ENCODE measurements around the gene HNRNPAB.

HNRNPAB gene

GRCh38 chr5:178207917-178208280 lies 3.6 kb downstream of the HNRNPAB start:
- Histone ChIP-seq H3K4me1 (ENCODE audit: insufficient read depth, low read length) (peaks cover 22% of the 10 kb centered on the region), H3K4me3 (ENCODE audit: low read depth in 1 of 2, low read length in 2 of 2) (no peak overlapping the region), H3K36me3 (ENCODE audit: insufficient read depth, low read length) (peaks cover 71% of the 10 kb centered on the region), H3K27me3 (ENCODE audit: control insufficient read depth in 1 of 2, insufficient read depth in 2 of 2, low read length in 2 of 2) (no peaks in the 10 kb centered on the region), H3K27ac (ENCODE audit: low read depth, low read length) (no peak overlapping the region), H3K9me3 (ENCODE audit: low read length) (no peaks in the 10 kb centered on the region), H3K9ac (ENCODE audit: low read length) (no peak overlapping the region)

GRCh38 chr5:178208540-178209227 lies 4.4 kb downstream of the HNRNPAB start:
- Histone ChIP-seq H3K9me3 (ENCODE audit: low read length) (no peaks in the 10 kb centered on the region), H3K4me3 (ENCODE audit: low read depth in 1 of 2, low read length in 2 of 2) (no peak overlapping the region), H3K9ac (ENCODE audit: low read length) (no peak overlapping the region), H3K4me1 (ENCODE audit: insufficient read depth, low read length) (peaks cover 22% of the 10 kb centered on the region), H3K36me3 (ENCODE audit: insufficient read depth, low read length) (peaks cover 79% of the 10 kb centered on the region), H3K27ac (ENCODE audit: low read depth, low read length) (no peak overlapping the region), H3K27me3 (ENCODE audit: control insufficient read depth in 1 of 2, insufficient read depth in 2 of 2, low read length in 2 of 2) (no peaks in the 10 kb centered on the region)

- Histone ChIP-seq H3K36me3 (ENCODE audit: insufficient read depth, low read length) (peaks cover 87% of the 10 kb centered on the region), H3K9me3 (ENCODE audit: low read length) (no peaks in the 10 kb centered on the region), H3K9ac (ENCODE audit: low read length) (no peak overlapping the region), H3K4me3 (ENCODE audit: low read depth in 1 of 2, low read length in 2 of 2) (no peak overlapping the region), H3K4me1 (ENCODE audit: insufficient read depth, low read length) (peaks cover 22% of the 10 kb centered on the region), H3K27me3 (ENCODE audit: control insufficient read depth in 1 of 2, insufficient read depth in 2 of 2, low read length in 2 of 2) (no peaks in the 10 kb centered on the region), H3K27ac (ENCODE audit: low read depth, low read length) (no peak overlapping the region)
Observed at GRCh38 chr5:178209334-178210072, 5.2 kb downstream of the HNRNPAB start.

DNA sequence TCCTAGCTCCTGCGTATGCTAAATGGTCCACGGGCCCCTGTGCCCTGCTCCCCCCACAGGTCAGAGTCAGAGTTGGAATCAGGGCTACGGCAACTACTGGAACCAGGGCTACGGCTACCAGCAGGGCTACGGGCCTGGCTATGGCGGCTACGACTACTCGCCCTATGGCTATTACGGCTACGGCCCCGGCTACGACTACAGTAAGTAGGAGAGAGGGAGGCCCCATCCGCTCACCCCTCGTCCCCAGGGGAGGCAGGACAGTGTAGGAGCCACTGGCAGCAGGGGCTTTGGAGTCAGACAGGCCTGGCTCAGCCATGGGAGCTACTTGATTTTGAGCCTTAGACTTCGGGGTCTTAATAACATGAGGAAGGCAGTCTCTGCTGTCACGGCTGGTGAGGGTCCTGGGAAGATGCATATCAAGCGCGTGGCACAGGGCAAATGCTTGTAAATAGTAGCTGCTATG lies 5.8 kb downstream of the HNRNPAB start:
- Histone ChIP-seq H3K4me3 (ENCODE audit: low read depth in 1 of 2, low read length in 2 of 2) (no peak overlapping the region), H3K9ac (ENCODE audit: low read length) (no peak overlapping the region), H3K27me3 (ENCODE audit: control insufficient read depth in 1 of 2, insufficient read depth in 2 of 2, low read length in 2 of 2) (no peaks in the 10 kb centered on the region), H3K27ac (ENCODE audit: low read depth, low read length) (no peak overlapping the region), H3K36me3 (ENCODE audit: insufficient read depth, low read length) (peaks cover 93% of the 10 kb centered on the region), H3K4me1 (ENCODE audit: insufficient read depth, low read length) (peaks cover 22% of the 10 kb centered on the region), H3K9me3 (ENCODE audit: low read length) (no peaks in the 10 kb centered on the region)

- Histone ChIP-seq H3K9me3 (ENCODE audit: low read length) (no peaks in the 10 kb centered on the region), H3K36me3 (ENCODE audit: insufficient read depth, low read length) (peaks cover 99% of the 10 kb centered on the region), H3K9ac (ENCODE audit: low read length) (no peak overlapping the region), H3K27ac (ENCODE audit: low read depth, low read length) (no peak overlapping the region), H3K4me1 (ENCODE audit: insufficient read depth, low read length) (peaks cover 19% of the 10 kb centered on the region), H3K27me3 (ENCODE audit: control insufficient read depth in 1 of 2, insufficient read depth in 2 of 2, low read length in 2 of 2) (no peaks in the 10 kb centered on the region), H3K4me3 (ENCODE audit: low read depth in 1 of 2, low read length in 2 of 2) (no peak overlapping the region)
Observed at GRCh38 chr5:178210686-178211085, 6.4 kb downstream of the HNRNPAB start.

GRCh38 chr5:178211095-178212048 lies 7.0 kb downstream of the HNRNPAB start:
- no peak overlapping the region for H3K9ac ChIP-seq (ENCODE audit: low read length)
- no peaks in the 10 kb centered on the region for H3K27me3 ChIP-seq (ENCODE audit: control insufficient read depth in 1 of 2, insufficient read depth in 2 of 2, low read length in 2 of 2)
- H3K4me3 ChIP-seq (ENCODE audit: low read depth in 1 of 2, low read length in 2 of 2), result no peak overlapping the region
- peaks cover 98% of the 10 kb centered on the region for H3K36me3 ChIP-seq (ENCODE audit: insufficient read depth, low read length)
- H3K27ac ChIP-seq (ENCODE audit: low read depth, low read length), result no peak overlapping the region
- H3K9me3 ChIP-seq (ENCODE audit: low read length), result no peaks in the 10 kb centered on the region
- H3K4me1 ChIP-seq (ENCODE audit: insufficient read depth, low read length), result peaks cover 12% of the 10 kb centered on the region

GRCh38 chr5:178212241-178213002 lies 8.1 kb downstream of the HNRNPAB start:
- Histone ChIP-seq H3K9ac (ENCODE audit: low read length) (no peak overlapping the region), H3K4me1 (ENCODE audit: insufficient read depth, low read length) (peaks cover 2% of the 10 kb centered on the region), H3K27ac (ENCODE audit: low read depth, low read length) (no peak overlapping the region), H3K27me3 (ENCODE audit: control insufficient read depth in 1 of 2, insufficient read depth in 2 of 2, low read length in 2 of 2) (no peaks in the 10 kb centered on the region), H3K9me3 (ENCODE audit: low read length) (no peaks in the 10 kb centered on the region), H3K36me3 (ENCODE audit: insufficient read depth, low read length) (peaks cover 98% of the 10 kb centered on the region), H3K4me3 (ENCODE audit: low read depth in 1 of 2, low read length in 2 of 2) (no peak overlapping the region)

- H3K4me1 ChIP-seq (ENCODE audit: insufficient read depth, low read length), result no peaks in the 10 kb centered on the region
- no peaks in the 10 kb centered on the region for H3K27me3 ChIP-seq (ENCODE audit: control insufficient read depth in 1 of 2, insufficient read depth in 2 of 2, low read length in 2 of 2)
- no peaks in the 10 kb centered on the region for H3K9me3 ChIP-seq (ENCODE audit: low read length)
- H3K27ac ChIP-seq (ENCODE audit: low read depth, low read length), result no peak overlapping the region
- no peak overlapping the region for H3K4me3 ChIP-seq (ENCODE audit: low read depth in 1 of 2, low read length in 2 of 2)
- H3K9ac ChIP-seq (ENCODE audit: low read length), result no peak overlapping the region
- H3K36me3 ChIP-seq (ENCODE audit: insufficient read depth, low read length), result peaks cover 92% of the 10 kb centered on the region
Observed at GRCh38 chr5:178213003-178213461, 8.7 kb downstream of the HNRNPAB start.

GRCh38 chr5:178213748-178214151 lies 9.4 kb downstream of the HNRNPAB start:
- H3K4me1 ChIP-seq (ENCODE audit: insufficient read depth, low read length), result no peaks in the 10 kb centered on the region
- peaks cover 91% of the 10 kb centered on the region for H3K36me3 ChIP-seq (ENCODE audit: insufficient read depth, low read length)

GRCh38 chr5:178214160-178214803 lies 9.9 kb downstream of the HNRNPAB start:
- no peaks in the 10 kb centered on the region for H3K4me1 ChIP-seq (ENCODE audit: insufficient read depth, low read length)
- no peak overlapping the region for H3K27ac ChIP-seq (ENCODE audit: low read depth, low read length)
- H3K9ac ChIP-seq (ENCODE audit: low read length), result no peak overlapping the region

More at GRCh38 chr5:178213748-178214151, 9.4 kb downstream of the HNRNPAB start:
- H3K9ac ChIP-seq (ENCODE audit: low read length), result no peak overlapping the region
- no peaks in the 10 kb centered on the region for H3K9me3 ChIP-seq (ENCODE audit: low read length)
- H3K27ac ChIP-seq (ENCODE audit: low read depth, low read length), result no peak overlapping the region
- no peaks in the 10 kb centered on the region for H3K27me3 ChIP-seq (ENCODE audit: control insufficient read depth in 1 of 2, insufficient read depth in 2 of 2, low read length in 2 of 2)
- H3K4me3 ChIP-seq (ENCODE audit: low read depth in 1 of 2, low read length in 2 of 2), result no peak overlapping the region

More at GRCh38 chr5:178214160-178214803, 9.9 kb downstream of the HNRNPAB start:
- no peak overlapping the region for H3K4me3 ChIP-seq (ENCODE audit: low read depth in 1 of 2, low read length in 2 of 2)
- peaks cover 89% of the 10 kb centered on the region for H3K36me3 ChIP-seq (ENCODE audit: insufficient read depth, low read length)
- H3K9me3 ChIP-seq (ENCODE audit: low read length), result no peaks in the 10 kb centered on the region
- no peaks in the 10 kb centered on the region for H3K27me3 ChIP-seq (ENCODE audit: control insufficient read depth in 1 of 2, insufficient read depth in 2 of 2, low read length in 2 of 2)
